ENCODE results near the gene TSPAN32. TPM values are rescaled to one million over a fixed set of nuclear protein-coding genes. Genes with fewer than 3 reads are reported as not detected.

TSPAN32 gene
- total RNA-seq, 1 donor from 2014 or later = 4.5 TPM

DNA sequence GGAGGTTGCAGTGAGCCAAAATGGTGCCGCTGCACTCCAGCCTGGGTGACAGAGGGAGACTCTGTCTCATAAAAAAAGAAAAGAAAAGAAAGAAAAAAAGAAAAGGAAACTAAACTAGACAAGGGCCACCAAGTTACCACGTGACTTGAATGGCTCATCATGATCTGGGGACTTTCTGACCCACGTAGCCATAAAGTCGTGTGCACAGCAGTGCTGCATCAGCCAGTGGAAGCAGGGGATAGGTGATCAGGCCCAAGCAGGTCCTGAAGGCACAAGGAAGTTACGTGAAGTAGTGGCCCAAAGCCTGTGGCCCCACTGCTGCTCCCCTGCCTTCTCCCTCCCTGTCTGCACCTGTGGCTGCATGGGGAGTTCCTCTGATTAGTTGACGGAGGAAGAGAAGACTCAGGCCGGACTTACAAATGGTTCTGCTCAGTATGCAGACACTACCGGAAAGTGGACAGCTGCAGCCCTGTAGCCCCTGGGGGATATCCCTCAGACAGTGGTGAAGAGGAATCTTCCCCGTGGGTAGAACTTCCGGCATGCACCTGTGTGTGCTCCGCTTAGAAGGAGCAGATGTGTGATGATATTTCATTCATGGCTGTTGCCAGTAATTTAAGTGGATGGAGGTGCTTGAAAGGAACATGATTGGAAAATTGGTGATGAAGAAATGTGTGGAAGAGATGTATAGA is 57.1 kb downstream of the TSPAN32 start:
- no peak for DNase-seq (ENCODE audit: low spot score, unreplicated experiment)
- Mint-ChIP-seq H3K36me3 (ENCODE audit: insufficient read depth) (no peaks in the 10 kb centered on the region), H3K4me1 (ENCODE audit: low read depth) (no peaks in the 10 kb centered on the region), H3K4me3 (ENCODE audit: low read depth) (no peak overlapping the region), H3K27me3 (peaks cover 36% of the 10 kb centered on the region), H3K27ac (no peak overlapping the region), H3K9me3 (ENCODE audit: low read depth) (peaks cover 4% of the 10 kb centered on the region)
- TF ChIP-seq, protein P1, sequence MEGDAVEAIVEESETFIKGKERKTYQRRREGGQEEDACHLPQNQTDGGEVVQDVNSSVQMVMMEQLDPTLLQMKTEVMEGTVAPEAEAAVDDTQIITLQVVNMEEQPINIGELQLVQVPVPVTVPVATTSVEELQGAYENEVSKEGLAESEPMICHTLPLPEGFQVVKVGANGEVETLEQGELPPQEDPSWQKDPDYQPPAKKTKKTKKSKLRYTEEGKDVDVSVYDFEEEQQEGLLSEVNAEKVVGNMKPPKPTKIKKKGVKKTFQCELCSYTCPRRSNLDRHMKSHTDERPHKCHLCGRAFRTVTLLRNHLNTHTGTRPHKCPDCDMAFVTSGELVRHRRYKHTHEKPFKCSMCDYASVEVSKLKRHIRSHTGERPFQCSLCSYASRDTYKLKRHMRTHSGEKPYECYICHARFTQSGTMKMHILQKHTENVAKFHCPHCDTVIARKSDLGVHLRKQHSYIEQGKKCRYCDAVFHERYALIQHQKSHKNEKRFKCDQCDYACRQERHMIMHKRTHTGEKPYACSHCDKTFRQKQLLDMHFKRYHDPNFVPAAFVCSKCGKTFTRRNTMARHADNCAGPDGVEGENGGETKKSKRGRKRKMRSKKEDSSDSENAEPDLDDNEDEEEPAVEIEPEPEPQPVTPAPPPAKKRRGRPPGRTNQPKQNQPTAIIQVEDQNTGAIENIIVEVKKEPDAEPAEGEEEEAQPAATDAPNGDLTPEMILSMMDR (IDR thresholded peaks at IDR 0.05; ENCODE audit: unreplicated experiment) = no peak

DNA sequence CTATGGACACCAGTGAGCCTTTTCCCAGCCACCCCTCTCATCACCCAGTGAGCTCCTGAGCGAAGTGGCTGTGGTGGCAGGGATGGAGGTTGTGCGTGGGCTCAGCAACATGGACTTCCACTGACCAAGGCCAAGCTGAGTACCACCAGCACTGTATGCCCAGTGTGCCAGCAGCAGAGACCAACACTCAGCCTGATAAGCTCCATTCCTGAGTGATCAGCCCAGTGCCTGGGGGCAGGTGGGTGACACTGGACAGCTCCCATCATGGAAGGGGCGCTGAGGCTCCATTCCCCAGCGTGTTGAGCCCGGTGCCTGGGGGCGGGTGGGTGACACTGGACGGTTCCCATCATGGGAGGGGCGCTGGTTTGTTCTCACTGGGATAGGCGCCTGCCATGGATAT is 57.7 kb downstream of the TSPAN32 start:
- no peak for DNase-seq (ENCODE audit: low spot score, unreplicated experiment)
- no peaks in the 10 kb centered on the region for H3K4me1 Mint-ChIP-seq (ENCODE audit: low read depth)
- no peak overlapping the region for H3K4me3 Mint-ChIP-seq (ENCODE audit: low read depth)

DNA sequence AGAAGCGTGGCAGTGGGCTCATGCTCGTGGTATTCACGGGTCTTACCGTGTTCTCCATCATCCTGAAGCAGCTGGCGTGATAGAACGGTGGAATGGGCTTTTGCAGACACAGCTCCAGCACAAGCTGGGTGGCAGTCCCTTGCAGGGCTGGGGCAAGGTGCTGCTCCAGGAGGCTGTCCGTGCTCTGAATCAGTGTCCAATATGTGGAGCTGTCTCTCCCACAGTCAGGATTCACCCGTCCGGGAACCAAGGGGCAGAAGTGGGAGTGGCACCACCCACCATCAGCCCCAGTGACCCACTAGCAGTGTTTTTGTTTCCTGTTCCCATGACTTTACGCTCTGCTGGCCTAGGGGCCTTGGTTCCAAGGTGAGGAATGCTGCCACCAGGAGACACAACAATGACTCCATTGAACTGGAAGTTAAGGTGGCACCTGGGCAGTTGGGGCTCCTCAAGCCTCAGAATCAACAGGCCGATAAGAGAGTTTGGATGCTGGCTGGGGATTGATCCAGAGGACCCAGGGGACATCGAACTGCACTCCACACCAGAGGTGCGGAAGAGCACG is 58.3 kb downstream of the TSPAN32 start:
- no peak overlapping the region for H3K27ac Mint-ChIP-seq
- H3K36me3 Mint-ChIP-seq (ENCODE audit: insufficient read depth) = no peaks in the 10 kb centered on the region
- H3K27me3 Mint-ChIP-seq = peaks cover 36% of the 10 kb centered on the region
- TF ChIP-seq, protein P1 (IDR thresholded peaks at IDR 0.05; ENCODE audit: unreplicated experiment) = no peak
- H3K4me3 Mint-ChIP-seq (ENCODE audit: low read depth) = no peak overlapping the region
- DNase-seq (ENCODE audit: low spot score, unreplicated experiment) = no peak
- no peaks in the 10 kb centered on the region for H3K4me1 Mint-ChIP-seq (ENCODE audit: low read depth)
- peaks cover 4% of the 10 kb centered on the region for H3K9me3 Mint-ChIP-seq (ENCODE audit: low read depth)

More for the DNA sequence above, 57.7 kb downstream of the TSPAN32 start:
- Mint-ChIP-seq H3K36me3 (ENCODE audit: insufficient read depth) (no peaks in the 10 kb centered on the region), H3K27ac (no peak overlapping the region), H3K9me3 (ENCODE audit: low read depth) (peaks cover 4% of the 10 kb centered on the region), H3K27me3 (peaks cover 34% of the 10 kb centered on the region)
- TF ChIP-seq, protein P1 (IDR thresholded peaks at IDR 0.05; ENCODE audit: unreplicated experiment) = no peak

DNA sequence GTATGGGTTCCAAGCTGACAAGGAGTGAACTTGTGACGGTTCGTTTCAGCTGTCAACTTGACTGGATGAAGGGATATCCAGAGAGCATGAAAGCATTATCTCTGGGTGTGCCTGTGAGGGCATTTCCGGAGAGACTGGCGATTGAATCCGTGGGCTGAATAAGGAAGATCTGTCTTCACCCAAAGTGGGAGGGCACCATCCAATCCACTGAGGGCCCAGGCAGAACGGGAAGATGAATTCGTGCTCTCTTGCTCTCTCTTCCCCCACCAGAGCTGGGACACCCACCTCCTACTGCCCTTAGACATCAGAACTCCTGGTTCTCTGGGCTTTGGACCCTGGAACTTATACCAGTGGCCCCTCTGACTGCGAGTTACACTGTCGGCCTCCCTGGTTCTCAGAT is 59.8 kb downstream of the TSPAN32 start:
- H3K27me3 Mint-ChIP-seq = peaks cover 35% of the 10 kb centered on the region
- TF ChIP-seq, protein P1 (IDR thresholded peaks at IDR 0.05; ENCODE audit: unreplicated experiment) = no peak

DNA sequence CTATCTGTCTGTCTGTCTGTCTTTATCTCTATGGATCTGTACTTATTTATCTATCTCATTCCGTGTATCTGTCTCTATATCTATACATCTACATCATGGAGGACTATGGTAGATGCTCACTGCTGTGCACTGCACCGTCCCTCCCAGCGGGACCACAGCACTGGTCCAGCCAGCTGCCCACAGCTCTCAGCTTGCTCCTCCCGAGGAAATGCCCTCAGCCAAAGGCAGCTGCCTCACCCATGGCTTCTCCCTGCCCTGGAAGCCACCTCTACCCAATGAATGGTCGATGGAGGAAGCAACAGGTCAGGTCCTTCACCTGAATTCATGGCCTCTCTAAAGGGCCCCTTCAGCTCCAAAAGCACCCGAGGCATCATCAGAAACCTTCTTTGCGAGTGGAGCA is 60.6 kb downstream of the TSPAN32 start:
- H3K4me1 Mint-ChIP-seq (ENCODE audit: low read depth) = peaks cover under 1% of the 10 kb centered on the region
- no peak overlapping the region for H3K27ac Mint-ChIP-seq
- H3K4me3 Mint-ChIP-seq (ENCODE audit: low read depth) = no peak overlapping the region
- no peaks in the 10 kb centered on the region for H3K9me3 Mint-ChIP-seq (ENCODE audit: low read depth)
- no peak for DNase-seq (ENCODE audit: low spot score, unreplicated experiment)
- no peaks in the 10 kb centered on the region for H3K36me3 Mint-ChIP-seq (ENCODE audit: insufficient read depth)
- TF ChIP-seq, protein P1 (IDR thresholded peaks at IDR 0.05; ENCODE audit: unreplicated experiment) = no peak
- peaks cover 32% of the 10 kb centered on the region for H3K27me3 Mint-ChIP-seq

More for the DNA sequence above, 59.8 kb downstream of the TSPAN32 start:
- H3K36me3 Mint-ChIP-seq (ENCODE audit: insufficient read depth) = no peaks in the 10 kb centered on the region
- no peak overlapping the region for H3K4me3 Mint-ChIP-seq (ENCODE audit: low read depth)
- DNase-seq (ENCODE audit: low spot score, unreplicated experiment) = no peak
- H3K27ac Mint-ChIP-seq = no peak overlapping the region
- H3K9me3 Mint-ChIP-seq (ENCODE audit: low read depth) = peaks cover 2% of the 10 kb centered on the region
- H3K4me1 Mint-ChIP-seq (ENCODE audit: low read depth) = no peaks in the 10 kb centered on the region

Measured in progenitor cell of endocrine pancreas (in vitro differentiated cells).